GM12878 (cell line): ENCODE results near the gene PLP2. TPM values are rescaled to one million over a fixed set of nuclear protein-coding genes. Genes with fewer than 3 reads are reported as not detected.
"Not testable (repeated sequence)": the region's sequence is repeated elsewhere in the genome, so short reads cannot be mapped to it uniquely, and the experiment has no call there.

Experiments used
- ATAC-seq: fragments of 200-7000 bp; cut with Tn5 transposase; 3 replicates; pipeline ENCODE4 v1.9.1; 2020; ENCODE audit warnings: mild to moderate bottlenecking, moderate library complexity
- BruUV-seq: library from RNA; stranded (reverse); fragments of 400-500 nt; replicated peaks from 2 replicates; lab custom pipeline; 2021; lab: Mats Ljungman, UMichigan
- CTCF ChIA-PET: fragments of 300-600 bp; sonication (Branson Sonifier 250); formaldehyde crosslinking; extraction: SDS; loops from one replicate; lab custom pipeline; 2021; ENCODE audit warnings: inconsistent platforms; lab: Yijun Ruan, JAX
- POLR2A ChIA-PET: fragments of 350-600 bp; formaldehyde crosslinking; extraction: SDS; loops from one replicate; lab custom pipeline; 2021; ENCODE audit warnings: inconsistent platforms; lab: Charles Lee
- RAD21 ChIA-PET: fragments of 300-600 bp; sonication (Branson Sonifier 250); formaldehyde crosslinking; loops from one replicate; lab custom pipeline; 2023; ENCODE audit warnings: antibody characterized with exemption; ENCODE audit not compliant: unreplicated experiment; lab: Charles Lee
- SMC1A ChIA-PET: fragments of 300-600 bp; sonication (Branson Sonifier 250); formaldehyde crosslinking; loops from one replicate; lab custom pipeline; 2023; ENCODE audit not compliant: unreplicated experiment, uncharacterized antibody; lab: Charles Lee
- DNase-seq: peaks from one replicate; pipeline ENCODE4 v3.0.0-alpha.2; 2011; ENCODE audit warnings: low read depth, low spot score
- FAIRE-seq: peaks from 3 replicates; lab custom pipeline; 2011; peaks lifted over from hg19 to GRCh38; lab: Jason Lieb, UNC
- H2AFZ ChIP-seq: 2 replicates; pipeline ENCODE4 v1.6.0; 2011; ENCODE audit warnings: low read depth, low read length, control low read depth; ENCODE audit not compliant: control insufficient read depth
- H3K27ac ChIP-seq: 2 replicates; pipeline ENCODE4 v1.5.1; 2011; ENCODE audit warnings: control low read depth; ENCODE audit not compliant: control insufficient read depth, insufficient read depth
- H3K27me3 ChIP-seq, 2 experiments: replicated peaks in 1 of 2; 2 replicates each; pipeline versions ENCODE4 v1.6.0 to v1.6.1; 2011; ENCODE audit warnings: low read length in 1 of 2; ENCODE audit not compliant: control insufficient read depth in 2 of 2, insufficient read depth in 2 of 2
- H3K36me3 ChIP-seq, 2 experiments: 2 replicates each; pipeline ENCODE4 v1.5.1; 2011; ENCODE audit warnings: low read length in 1 of 2; ENCODE audit not compliant: control insufficient read depth in 2 of 2, insufficient read depth in 2 of 2
- H3K4me1 ChIP-seq: 2 replicates; pipeline ENCODE4 v1.6.1; 2011; ENCODE audit warnings: mild to moderate bottlenecking, low read length, moderate library complexity, mixed read lengths; ENCODE audit not compliant: control insufficient read depth, insufficient read depth
- H3K4me2 ChIP-seq: 2 replicates; pipeline ENCODE4 v1.6.0; 2011; ENCODE audit warnings: control low read depth; ENCODE audit not compliant: control insufficient read depth, insufficient read depth
- H3K4me3 ChIP-seq: fragments of 200-600 bp; sonication (generic); 2 replicates; pipeline ENCODE4 v1.5.1; 2016
- H3K79me2 ChIP-seq: 2 replicates; pipeline ENCODE4 v1.6.0; 2011; ENCODE audit warnings: low read length; ENCODE audit not compliant: control insufficient read depth, insufficient read depth
- H3K9ac ChIP-seq: 2 replicates; pipeline ENCODE4 v1.8.0; 2011; ENCODE audit warnings: low read length, control low read depth, mixed read lengths; ENCODE audit not compliant: control insufficient read depth, insufficient read depth
- H3K9me3 ChIP-seq: replicated peaks from 3 replicates; pipeline ENCODE4 v1.5.1; 2011; ENCODE audit warnings: mild to moderate bottlenecking, low read length; ENCODE audit not compliant: control insufficient read depth, insufficient read depth
- H4K20me1 ChIP-seq: 2 replicates; pipeline ENCODE4 v1.6.0; 2011; ENCODE audit not compliant: control insufficient read depth, insufficient read depth
- IKZF1 ChIP-seq: fragments of 450-650 bp; conservative IDR thresholded peaks from 2 replicates; pipeline ENCODE4 v1.6.1; 2017; ENCODE audit warnings: antibody characterized with exemption, mild to moderate bottlenecking
- ZNF687 ChIP-seq: fragments of 450-650 bp; IDR thresholded peaks from 2 replicates; pipeline ENCODE4 v1.6.1; 2017; ENCODE audit warnings: mild to moderate bottlenecking, moderate library complexity
- WGBS: methylation state at CpG from one replicate; pipeline ENCODE4 v1.1.6; 2016; ENCODE audit warnings: low lambda C conversion rate; ENCODE audit not compliant: insufficient replicate concordance, insufficient coverage; ENCODE audit errors: missing lambda C conversion rate; 5-methylcytosine and 5-hydroxymethylcytosine counted together
- in situ Hi-C: fragments of 300-500 bp; cut with MboI; formaldehyde crosslinking; loops from 9 replicates; pipeline ENCODE4 v1.14.3; 2018; ENCODE audit warnings: mixed read lengths
- intact Hi-C: fragments of 100-400 bp; cut with micrococcal nuclease; formaldehyde crosslinking; loops from one replicate; pipeline ENCODE4 v1.14.2; 2022; ENCODE audit not compliant: unreplicated experiment
- polyA plus RNA-seq, 11 experiments: library from polyadenylated mRNA; depleted of rRNA in 4 of 11; unstranded in 6 of 11; stranded (reverse) in 5 of 11; fragments of >200 nt; fragmentation: Nextera tagmentation in 4 of 11; fragmentation: Illumina TruSeq in 1 of 11; extraction: Ambion mirVana in 4 of 11; extraction: Trizol in 1 of 11; gene quantifications; 1 replicate in 1 of 11; 2 replicates in 10 of 11; pipeline versions ENCODE4 v1.2.1 to v1.2.3, GENCODE V29; 2011 to 2016; ENCODE audit warnings: inconsistent platforms in 2 of 11, missing spikeins in 2 of 11, low read depth in 1 of 11
- total RNA-seq, 4 experiments: library from RNA; depleted of rRNA in 3 of 4; stranded (reverse); fragments of >200 nt in 3 of 4; fragmentation: Illumina TruSeq in 1 of 4; extraction: Trizol in 1 of 4; gene quantifications; 2 replicates each; pipeline versions ENCODE4 v1.2.1 to v1.2.3, GENCODE V29; 2013 to 2021

Gene PLP2
- total and polyA plus RNA-seq, 10 of the 15 experiments (the other 5 are each of a cell fraction or from before 2014, with no cell fraction given) = 56.6 to 177 (median 99.3) TPM

DNA sequence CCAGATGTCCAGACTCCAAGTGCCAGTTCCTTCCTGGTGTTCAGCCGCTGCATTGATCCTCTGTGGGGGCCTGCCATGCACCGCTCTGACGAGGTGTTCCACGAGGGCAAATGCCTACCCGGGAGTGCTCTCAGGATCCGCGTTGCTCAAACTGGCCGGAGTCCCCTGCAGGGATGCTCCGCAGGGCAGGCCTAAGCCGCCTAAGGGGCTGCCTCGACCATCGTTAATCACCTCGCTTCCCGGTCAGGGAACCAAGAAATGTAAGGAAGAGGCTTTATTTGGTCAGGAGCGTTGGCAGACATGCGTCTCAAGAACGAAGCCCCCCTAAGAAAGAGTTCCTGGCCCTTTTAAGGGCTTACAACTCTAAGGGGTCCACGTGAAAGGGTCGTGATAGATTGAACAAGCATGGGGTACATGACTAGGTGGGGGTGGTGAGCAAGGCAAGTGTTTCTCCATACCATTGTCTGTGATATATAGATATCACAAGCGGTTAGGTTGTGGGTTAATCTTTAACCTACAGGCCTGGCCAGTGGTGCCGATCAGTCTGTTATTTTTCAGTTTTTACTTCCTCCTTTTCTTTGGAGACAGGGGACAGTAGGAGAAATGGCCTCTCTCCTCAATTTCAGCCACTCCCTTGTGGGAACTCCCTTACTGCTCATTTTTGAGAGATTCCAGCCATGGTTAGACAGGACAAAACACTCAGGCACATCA is 23.2 kb upstream of the PLP2 start:
- TF ChIP-seq IKZF1 = peak; percentile 42; the same call in 1 of the 2 replicates
- TF ChIP-seq ZNF687 = 0 out of 2 replicates have a peak, but pooled peaks have one; percentile 34
- intact Hi-C loops, H3K4me1 ChIP-seq, H3K4me3 ChIP-seq, H3K4me2 ChIP-seq, H3K9ac ChIP-seq, H4K20me1 ChIP-seq, DNase-seq, FAIRE-seq, H3K79me2 ChIP-seq, H3K27ac ChIP-seq, CTCF ChIA-PET, H3K27me3 ChIP-seq, H3K36me3 ChIP-seq, in situ Hi-C loops, H3K9me3 ChIP-seq, BruUV-seq, H2AFZ ChIP-seq, RAD21 ChIA-PET: not testable (repeated sequence)
- ChIA-PET POLR2A (interaction anchor here (0.6 kb wide), 1 partner anchor 65 kb away, joined by 4 read pairs; no protein-coding TSS in a partner anchor), SMC1A (interaction anchor here (1.0 kb wide), 1 partner anchor 43 kb away, joined by 3 read pairs; no protein-coding TSS in a partner anchor)
- ATAC-seq = peak; percentile 44
- WGBS = 66% methylated on average over 21 of the region's 21 CpGs

GRCh38 chrX:49149291-49149690 is 22.4 kb upstream of the PLP2 start:
- ATAC-seq, FAIRE-seq, H3K9ac ChIP-seq, DNase-seq, H3K36me3 ChIP-seq, H3K4me3 ChIP-seq, BruUV-seq, RAD21 ChIA-PET, H3K4me1 ChIP-seq, H3K27ac ChIP-seq, H3K4me2 ChIP-seq, H2AFZ ChIP-seq, H4K20me1 ChIP-seq, H3K79me2 ChIP-seq, intact Hi-C loops, H3K27me3 ChIP-seq, in situ Hi-C loops, H3K9me3 ChIP-seq: not testable (repeated sequence)
- CTCF ChIA-PET = interaction anchor here (0.9 kb wide), 1 partner anchor 48 kb away, joined by 3 read pairs; no protein-coding TSS in a partner anchor
- SMC1A ChIA-PET = interaction anchor here (1.0 kb wide), 1 partner anchor 42 kb away, joined by 3 read pairs; no protein-coding TSS in a partner anchor
- WGBS = 79% methylated on average over 14 of the region's 14 CpGs
- POLR2A ChIA-PET = interaction anchor here (0.6 to 1.2 kb wide), 3 partner anchors 23 to 191 kb away, joined by 3 to 4 read pairs (median 4); no protein-coding TSS in a partner anchor
